Subcutaneous adipose tissue (tissue), 4 donors: Measurements from ENCODE around the gene EXOC6B. TPM values are rescaled to one million over a fixed set of nuclear protein-coding genes. Genes with fewer than 3 reads are reported as not detected.

ENCODE experiments used
- total RNA-seq, 4 donors: library from RNA; depleted of rRNA; stranded (reverse); fragments of >200 nt; gene quantifications; one replicate each; pipeline ENCODE4 v1.1.0, GENCODE V29; 2016
- TF ChIP-seq, protein P1 (sequence below): fragments of 450-650 bp; IDR thresholded peaks from one replicate; pipeline ENCODE4 v1.5.1; 2016; ENCODE audit warnings: low read depth, mild to moderate bottlenecking, control low read depth, antibody characterized with exemption, moderate library complexity

EXOC6B gene
- total RNA-seq, 4 donors from 2014 or later: 33.9 to 40.5 (median 38.9) TPM

DNA sequence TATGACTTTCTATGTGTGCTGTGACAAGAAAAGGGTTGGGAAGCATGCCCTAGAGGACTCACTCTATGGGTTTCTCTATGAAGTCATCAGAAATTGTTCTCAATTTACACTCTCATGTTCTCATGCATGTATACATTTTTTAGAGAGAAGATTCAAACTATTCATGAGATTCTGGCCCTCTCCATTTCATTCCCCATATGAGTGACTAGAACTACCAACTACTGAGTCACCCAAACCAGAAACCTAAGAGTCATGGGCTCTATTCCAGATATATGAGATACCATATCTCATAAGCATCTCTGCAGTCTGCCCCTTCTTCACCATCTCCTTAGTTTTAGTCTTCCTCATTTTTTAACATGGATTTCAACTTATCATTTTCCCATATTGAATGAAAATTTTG lies 87.7 kb downstream of the EXOC6B start:
- TF ChIP-seq, protein P1, sequence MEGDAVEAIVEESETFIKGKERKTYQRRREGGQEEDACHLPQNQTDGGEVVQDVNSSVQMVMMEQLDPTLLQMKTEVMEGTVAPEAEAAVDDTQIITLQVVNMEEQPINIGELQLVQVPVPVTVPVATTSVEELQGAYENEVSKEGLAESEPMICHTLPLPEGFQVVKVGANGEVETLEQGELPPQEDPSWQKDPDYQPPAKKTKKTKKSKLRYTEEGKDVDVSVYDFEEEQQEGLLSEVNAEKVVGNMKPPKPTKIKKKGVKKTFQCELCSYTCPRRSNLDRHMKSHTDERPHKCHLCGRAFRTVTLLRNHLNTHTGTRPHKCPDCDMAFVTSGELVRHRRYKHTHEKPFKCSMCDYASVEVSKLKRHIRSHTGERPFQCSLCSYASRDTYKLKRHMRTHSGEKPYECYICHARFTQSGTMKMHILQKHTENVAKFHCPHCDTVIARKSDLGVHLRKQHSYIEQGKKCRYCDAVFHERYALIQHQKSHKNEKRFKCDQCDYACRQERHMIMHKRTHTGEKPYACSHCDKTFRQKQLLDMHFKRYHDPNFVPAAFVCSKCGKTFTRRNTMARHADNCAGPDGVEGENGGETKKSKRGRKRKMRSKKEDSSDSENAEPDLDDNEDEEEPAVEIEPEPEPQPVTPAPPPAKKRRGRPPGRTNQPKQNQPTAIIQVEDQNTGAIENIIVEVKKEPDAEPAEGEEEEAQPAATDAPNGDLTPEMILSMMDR: no peak

DNA sequence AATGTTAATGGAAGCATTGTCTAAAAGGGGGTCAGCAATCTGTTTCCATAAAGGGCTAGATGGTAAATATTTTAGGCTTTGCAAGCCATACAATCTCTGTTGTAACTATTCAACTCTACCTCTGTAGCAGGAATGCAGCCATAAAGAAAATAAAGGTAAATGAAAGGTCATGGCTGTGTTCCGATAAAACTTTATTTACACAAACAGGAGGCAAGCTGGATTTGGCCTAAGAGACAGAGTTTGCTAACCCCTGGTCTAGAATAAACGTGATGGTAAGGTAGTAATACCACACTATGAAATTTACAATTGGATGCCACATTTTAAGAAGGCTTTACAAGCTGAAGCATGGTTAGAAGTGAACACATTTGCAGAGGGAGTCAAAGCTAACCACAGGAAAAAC lies 91.4 kb downstream of the EXOC6B start:
- TF ChIP-seq, protein P1: no peak

DNA sequence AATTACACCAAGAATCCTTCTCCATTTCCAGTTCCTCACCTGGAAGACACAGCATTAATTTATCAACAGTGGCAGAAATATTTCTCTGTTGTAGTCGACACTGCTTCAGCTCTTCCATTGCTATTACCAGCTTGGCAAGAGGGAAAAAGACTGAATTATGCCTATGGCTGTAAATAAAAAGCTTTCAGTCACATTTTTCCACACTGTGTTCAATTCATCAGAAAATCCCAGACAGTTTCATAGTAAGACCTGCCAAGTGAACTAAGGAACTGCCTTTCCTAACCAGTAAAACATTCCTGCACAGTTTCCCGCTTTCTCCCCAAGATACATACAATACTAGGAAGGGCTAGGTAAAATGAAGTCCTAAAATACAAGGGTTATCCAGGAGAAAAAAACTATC lies 94.7 kb downstream of the EXOC6B start:
- TF ChIP-seq, protein P1: no peak

DNA sequence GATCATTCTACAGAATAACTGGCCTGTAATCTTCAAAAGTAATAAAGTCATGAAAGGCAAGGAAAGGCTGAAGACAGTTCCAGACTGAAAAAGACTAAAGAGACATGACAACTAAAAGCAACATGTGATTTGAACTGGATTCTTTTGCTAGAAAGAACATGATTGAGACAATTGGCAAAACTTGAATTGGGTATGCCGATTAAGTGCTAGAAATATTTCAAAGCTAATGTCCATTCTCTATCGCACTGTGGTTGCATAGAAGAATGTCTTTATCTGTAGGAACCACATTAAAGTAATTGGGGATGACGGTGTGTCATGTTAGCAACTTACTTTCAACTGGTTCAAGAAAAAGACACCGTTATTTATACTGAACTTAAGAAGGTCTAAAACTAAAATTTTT lies 98.5 kb downstream of the EXOC6B start:
- TF ChIP-seq, protein P1: no peak

DNA sequence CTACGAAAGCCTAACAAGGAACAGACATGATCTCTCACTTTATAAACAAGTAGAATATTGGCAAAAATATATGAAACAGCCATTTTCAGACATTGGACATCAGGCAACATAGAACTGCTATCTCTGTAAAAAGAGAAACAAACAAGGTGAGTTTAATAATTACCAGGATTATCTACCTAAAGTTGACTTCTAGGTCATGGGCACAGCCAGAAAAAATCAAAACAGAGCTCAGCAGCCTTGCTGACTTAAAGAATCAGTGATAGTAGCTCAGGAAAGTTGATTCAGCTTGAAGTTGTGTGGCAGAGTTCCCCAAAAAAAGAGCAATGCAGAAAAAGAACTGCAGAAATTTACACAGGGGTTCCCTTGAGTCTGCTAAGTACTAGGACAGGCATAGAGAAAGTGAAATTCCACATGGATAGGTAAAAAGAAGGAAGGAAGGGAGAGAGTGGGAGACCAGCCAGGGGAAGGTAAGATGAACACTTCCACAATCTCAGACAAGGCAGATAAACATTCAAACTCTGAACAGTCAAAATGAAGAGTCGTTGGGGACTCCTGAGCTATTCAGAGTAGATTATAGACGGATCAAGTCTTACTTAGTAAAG lies 102.0 kb downstream of the EXOC6B start:
- TF ChIP-seq, protein P1: no peak

DNA sequence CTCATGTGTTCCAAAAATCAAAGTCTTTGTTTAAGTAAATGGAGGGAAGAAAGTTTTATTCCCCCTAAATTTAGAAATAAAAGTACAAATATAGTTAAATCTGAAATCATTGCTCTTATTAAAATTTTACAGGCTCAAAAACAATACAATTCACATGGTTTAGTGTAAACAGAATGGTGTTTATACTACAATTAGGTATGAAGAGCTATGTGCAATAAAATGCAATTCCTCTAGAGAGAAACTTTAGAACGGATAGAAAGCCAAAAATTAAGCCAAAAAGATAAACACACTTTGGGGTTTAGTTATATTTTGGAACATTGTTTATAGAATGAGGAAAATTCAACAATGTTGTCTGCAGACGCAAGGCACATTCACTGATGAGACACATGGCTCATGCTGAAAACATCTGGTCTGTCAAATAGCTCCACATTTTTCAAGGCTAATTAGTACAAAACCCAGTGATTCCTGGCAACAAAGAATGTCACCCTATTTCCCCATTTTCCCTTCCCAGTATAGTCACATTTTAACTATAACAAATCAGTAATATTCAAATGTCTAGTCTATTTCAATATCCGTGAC lies 103.3 kb downstream of the EXOC6B start:
- TF ChIP-seq, protein P1: no peak

DNA sequence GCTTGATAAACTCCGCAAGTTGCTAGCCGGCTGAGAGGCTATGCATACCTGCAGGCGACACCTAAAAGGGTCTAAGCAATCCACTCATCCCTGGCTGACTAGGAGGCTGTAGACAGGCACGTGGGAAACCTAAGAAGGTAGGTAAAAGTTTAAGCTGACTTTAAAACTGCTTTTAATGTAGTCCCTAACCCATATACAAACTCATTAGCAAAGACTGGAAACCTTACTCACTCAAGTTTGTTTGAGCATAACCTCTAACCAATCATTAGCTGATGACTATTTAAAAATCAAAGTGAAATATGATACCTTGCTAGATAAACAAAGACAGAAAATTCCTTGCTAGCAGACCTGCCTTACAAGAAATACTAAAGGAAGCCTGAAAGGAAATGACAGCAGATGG lies 106.4 kb downstream of the EXOC6B start:
- TF ChIP-seq, protein P1: no peak
